HG03095 (cell line): Measurements from ENCODE around the gene NPHP4.
"Not testable (repeated sequence)": the region's sequence is repeated elsewhere in the genome, so short reads cannot be mapped to it uniquely, and the experiment has no call there.

ENCODE experiments used
- ATAC-seq: cut with Tn5 transposase; IDR thresholded peaks from one replicate; pipeline ENCODE4 v1.9.1; 2021; ENCODE audit warnings: moderate library complexity; ENCODE audit not compliant: unreplicated experiment

Gene NPHP4

GRCh38 chr1:6024376-6024775 is 32.2 kb upstream of the NPHP4 start:
- no peak for ATAC-seq

- no peak for ATAC-seq
Observed at GRCh38 chr1:6023346-6023745, 31.1 kb upstream of the NPHP4 start.

- no peak for ATAC-seq
Observed at GRCh38 chr1:6022193-6022592, 30.0 kb upstream of the NPHP4 start.

- no peak for ATAC-seq
Observed at GRCh38 chr1:6019166-6019845, 27.1 kb upstream of the NPHP4 start.

- ATAC-seq, result not testable (repeated sequence)
Observed at GRCh38 chr1:6017654-6018053, 25.4 kb upstream of the NPHP4 start.

- no peak for ATAC-seq
Observed at GRCh38 chr1:6016191-6016865, 24.1 kb upstream of the NPHP4 start.

GRCh38 chr1:6014130-6014999 is 22.1 kb upstream of the NPHP4 start:
- no peak for ATAC-seq

- ATAC-seq, result no peak
Observed at GRCh38 chr1:6013491-6013890, 21.3 kb upstream of the NPHP4 start.

- no peak for ATAC-seq
Observed at GRCh38 chr1:6012529-6013318, 20.5 kb upstream of the NPHP4 start.

- no peak for ATAC-seq
Observed at GRCh38 chr1:6011946-6012258, 19.7 kb upstream of the NPHP4 start.

- no peak for ATAC-seq
Observed at GRCh38 chr1:6011161-6011945, 19.1 kb upstream of the NPHP4 start.

- no peak for ATAC-seq
Observed at GRCh38 chr1:6010554-6010953, 18.3 kb upstream of the NPHP4 start.

GRCh38 chr1:6009120-6010040 is 17.2 kb upstream of the NPHP4 start:
- no peak for ATAC-seq

- no peak for ATAC-seq
Observed at GRCh38 chr1:6008696-6009095, 16.5 kb upstream of the NPHP4 start.

GRCh38 chr1:6008084-6008415 is 15.8 kb upstream of the NPHP4 start:
- no peak for ATAC-seq

- no peak for ATAC-seq
Observed at GRCh38 chr1:6007318-6008083, 15.3 kb upstream of the NPHP4 start.

- no peak for ATAC-seq
Observed at GRCh38 chr1:6006882-6007281, 14.7 kb upstream of the NPHP4 start.

GRCh38 chr1:6005276-6005917 is 13.2 kb upstream of the NPHP4 start:
- ATAC-seq, result no peak
